Measurements from ENCODE around the gene FAM180B. TPM values are rescaled to one million over a fixed set of nuclear protein-coding genes. Genes with fewer than 3 reads are reported as not detected.

The FAM180B gene
- total and polyA plus RNA-seq, 2 of the 13 experiments (the other 11 are each of a cell fraction or from before 2014, with no cell fraction given), result 0.40 to 1.0 TPM

DNA sequence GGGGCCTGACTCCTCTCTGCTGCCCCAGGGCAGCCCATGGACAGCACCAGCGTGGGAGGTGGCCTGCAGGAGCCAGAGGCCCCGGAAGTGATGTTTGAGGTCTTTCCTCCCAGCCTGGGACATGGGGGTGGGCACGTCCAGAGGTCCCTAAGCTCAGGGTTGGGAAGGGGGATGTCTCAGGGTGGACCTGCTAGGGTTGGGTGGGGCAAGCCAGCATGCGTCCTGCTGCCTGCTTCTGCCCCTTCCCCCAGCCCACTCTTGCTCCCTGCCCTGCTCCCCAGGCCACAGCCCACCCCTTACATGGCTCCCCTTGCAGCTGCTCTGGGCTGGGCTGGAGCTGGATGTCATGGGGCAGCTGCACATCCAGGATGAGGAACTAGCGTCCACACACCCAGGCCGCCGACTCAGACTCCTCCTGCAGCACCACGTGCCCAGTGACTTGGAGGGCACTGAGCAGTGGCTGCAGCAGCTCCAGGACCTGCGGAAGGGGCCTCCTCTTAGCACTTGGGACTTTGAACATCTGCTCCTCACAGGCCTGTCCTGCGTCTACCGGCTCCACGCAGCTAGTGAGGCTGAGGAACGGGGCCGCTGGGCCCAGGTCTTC is 1.3 kb downstream of the FAM180B start (continued):
- TF ChIP-seq, protein P1, sequence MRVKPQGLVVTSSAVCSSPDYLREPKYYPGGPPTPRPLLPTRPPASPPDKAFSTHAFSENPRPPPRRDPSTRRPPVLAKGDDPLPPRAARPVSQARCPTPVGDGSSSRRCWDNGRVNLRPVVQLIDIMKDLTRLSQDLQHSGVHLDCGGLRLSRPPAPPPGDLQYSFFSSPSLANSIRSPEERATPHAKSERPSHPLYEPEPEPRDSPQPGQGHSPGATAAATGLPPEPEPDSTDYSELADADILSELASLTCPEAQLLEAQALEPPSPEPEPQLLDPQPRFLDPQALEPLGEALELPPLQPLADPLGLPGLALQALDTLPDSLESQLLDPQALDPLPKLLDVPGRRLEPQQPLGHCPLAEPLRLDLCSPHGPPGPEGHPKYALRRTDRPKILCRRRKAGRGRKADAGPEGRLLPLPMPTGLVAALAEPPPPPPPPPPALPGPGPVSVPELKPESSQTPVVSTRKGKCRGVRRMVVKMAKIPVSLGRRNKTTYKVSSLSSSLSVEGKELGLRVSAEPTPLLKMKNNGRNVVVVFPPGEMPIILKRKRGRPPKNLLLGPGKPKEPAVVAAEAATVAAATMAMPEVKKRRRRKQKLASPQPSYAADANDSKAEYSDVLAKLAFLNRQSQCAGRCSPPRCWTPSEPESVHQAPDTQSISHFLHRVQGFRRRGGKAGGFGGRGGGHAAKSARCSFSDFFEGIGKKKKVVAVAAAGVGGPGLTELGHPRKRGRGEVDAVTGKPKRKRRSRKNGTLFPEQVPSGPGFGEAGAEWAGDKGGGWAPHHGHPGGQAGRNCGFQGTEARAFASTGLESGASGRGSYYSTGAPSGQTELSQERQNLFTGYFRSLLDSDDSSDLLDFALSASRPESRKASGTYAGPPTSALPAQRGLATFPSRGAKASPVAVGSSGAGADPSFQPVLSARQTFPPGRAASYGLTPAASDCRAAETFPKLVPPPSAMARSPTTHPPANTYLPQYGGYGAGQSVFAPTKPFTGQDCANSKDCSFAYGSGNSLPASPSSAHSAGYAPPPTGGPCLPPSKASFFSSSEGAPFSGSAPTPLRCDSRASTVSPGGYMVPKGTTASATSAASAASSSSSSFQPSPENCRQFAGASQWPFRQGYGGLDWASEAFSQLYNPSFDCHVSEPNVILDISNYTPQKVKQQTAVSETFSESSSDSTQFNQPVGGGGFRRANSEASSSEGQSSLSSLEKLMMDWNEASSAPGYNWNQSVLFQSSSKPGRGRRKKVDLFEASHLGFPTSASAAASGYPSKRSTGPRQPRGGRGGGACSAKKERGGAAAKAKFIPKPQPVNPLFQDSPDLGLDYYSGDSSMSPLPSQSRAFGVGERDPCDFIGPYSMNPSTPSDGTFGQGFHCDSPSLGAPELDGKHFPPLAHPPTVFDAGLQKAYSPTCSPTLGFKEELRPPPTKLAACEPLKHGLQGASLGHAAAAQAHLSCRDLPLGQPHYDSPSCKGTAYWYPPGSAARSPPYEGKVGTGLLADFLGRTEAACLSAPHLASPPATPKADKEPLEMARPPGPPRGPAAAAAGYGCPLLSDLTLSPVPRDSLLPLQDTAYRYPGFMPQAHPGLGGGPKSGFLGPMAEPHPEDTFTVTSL (CRISPR knock-in tag; IDR thresholded peaks at IDR 0.05; ENCODE audit: borderline replicate concordance), result no peak
- TF ChIP-seq RFX3 (CRISPR knock-in tag; IDR thresholded peaks at IDR 0.05), result no peak
- no peak for TF ChIP-seq ZNF775 (CRISPR knock-in tag; IDR thresholded peaks at IDR 0.05; ENCODE audit: borderline replicate concordance)
- TF ChIP-seq RORA (CRISPR knock-in tag; IDR thresholded peaks at IDR 0.05), result no peak
- no peak for TF ChIP-seq EP300 (IDR thresholded peaks at IDR 0.05; ENCODE audit: low read depth in 2 of 2, low read length in 2 of 2)
- no peak for TF ChIP-seq EP300 (CRISPR knock-in tag; IDR thresholded peaks at IDR 0.05; ENCODE audit: borderline replicate concordance)
- TF ChIP-seq, protein P2, sequence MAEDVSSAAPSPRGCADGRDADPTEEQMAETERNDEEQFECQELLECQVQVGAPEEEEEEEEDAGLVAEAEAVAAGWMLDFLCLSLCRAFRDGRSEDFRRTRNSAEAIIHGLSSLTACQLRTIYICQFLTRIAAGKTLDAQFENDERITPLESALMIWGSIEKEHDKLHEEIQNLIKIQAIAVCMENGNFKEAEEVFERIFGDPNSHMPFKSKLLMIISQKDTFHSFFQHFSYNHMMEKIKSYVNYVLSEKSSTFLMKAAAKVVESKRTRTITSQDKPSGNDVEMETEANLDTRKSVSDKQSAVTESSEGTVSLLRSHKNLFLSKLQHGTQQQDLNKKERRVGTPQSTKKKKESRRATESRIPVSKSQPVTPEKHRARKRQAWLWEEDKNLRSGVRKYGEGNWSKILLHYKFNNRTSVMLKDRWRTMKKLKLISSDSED (CRISPR knock-in tag; IDR thresholded peaks at IDR 0.05), result no peak
- TF ChIP-seq ZNF780A (CRISPR knock-in tag; IDR thresholded peaks at IDR 0.05), result no peak
- no peak for TF ChIP-seq ARNT (IDR thresholded peaks at IDR 0.05)
- peak; percentile 43; the same call in 1 of the 2 replicates for TF ChIP-seq REPIN1 (CRISPR knock-in tag; IDR thresholded peaks at IDR 0.05; ENCODE audit: borderline replicate concordance, low read depth)
- TF ChIP-seq ZNF616 (CRISPR knock-in tag; IDR thresholded peaks at IDR 0.05; ENCODE audit: low read depth), result 0 out of 2 replicates have a peak, but pooled peaks have one; percentile 41
- TF ChIP-seq, protein P3, sequence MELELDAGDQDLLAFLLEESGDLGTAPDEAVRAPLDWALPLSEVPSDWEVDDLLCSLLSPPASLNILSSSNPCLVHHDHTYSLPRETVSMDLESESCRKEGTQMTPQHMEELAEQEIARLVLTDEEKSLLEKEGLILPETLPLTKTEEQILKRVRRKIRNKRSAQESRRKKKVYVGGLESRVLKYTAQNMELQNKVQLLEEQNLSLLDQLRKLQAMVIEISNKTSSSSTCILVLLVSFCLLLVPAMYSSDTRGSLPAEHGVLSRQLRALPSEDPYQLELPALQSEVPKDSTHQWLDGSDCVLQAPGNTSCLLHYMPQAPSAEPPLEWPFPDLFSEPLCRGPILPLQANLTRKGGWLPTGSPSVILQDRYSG (CRISPR knock-in tag; IDR thresholded peaks at IDR 0.05), result no peak
- TF ChIP-seq, protein P4, sequence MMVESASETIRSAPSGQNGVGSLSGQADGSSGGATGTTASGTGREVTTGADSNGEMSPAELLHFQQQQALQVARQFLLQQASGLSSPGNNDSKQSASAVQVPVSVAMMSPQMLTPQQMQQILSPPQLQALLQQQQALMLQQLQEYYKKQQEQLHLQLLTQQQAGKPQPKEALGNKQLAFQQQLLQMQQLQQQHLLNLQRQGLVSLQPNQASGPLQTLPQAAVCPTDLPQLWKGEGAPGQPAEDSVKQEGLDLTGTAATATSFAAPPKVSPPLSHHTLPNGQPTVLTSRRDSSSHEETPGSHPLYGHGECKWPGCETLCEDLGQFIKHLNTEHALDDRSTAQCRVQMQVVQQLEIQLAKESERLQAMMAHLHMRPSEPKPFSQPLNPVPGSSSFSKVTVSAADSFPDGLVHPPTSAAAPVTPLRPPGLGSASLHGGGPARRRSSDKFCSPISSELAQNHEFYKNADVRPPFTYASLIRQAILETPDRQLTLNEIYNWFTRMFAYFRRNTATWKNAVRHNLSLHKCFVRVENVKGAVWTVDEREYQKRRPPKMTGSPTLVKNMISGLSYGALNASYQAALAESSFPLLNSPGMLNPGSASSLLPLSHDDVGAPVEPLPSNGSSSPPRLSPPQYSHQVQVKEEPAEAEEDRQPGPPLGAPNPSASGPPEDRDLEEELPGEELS (CRISPR knock-in tag; IDR thresholded peaks at IDR 0.05), result no peak
- TF ChIP-seq, protein P5, sequence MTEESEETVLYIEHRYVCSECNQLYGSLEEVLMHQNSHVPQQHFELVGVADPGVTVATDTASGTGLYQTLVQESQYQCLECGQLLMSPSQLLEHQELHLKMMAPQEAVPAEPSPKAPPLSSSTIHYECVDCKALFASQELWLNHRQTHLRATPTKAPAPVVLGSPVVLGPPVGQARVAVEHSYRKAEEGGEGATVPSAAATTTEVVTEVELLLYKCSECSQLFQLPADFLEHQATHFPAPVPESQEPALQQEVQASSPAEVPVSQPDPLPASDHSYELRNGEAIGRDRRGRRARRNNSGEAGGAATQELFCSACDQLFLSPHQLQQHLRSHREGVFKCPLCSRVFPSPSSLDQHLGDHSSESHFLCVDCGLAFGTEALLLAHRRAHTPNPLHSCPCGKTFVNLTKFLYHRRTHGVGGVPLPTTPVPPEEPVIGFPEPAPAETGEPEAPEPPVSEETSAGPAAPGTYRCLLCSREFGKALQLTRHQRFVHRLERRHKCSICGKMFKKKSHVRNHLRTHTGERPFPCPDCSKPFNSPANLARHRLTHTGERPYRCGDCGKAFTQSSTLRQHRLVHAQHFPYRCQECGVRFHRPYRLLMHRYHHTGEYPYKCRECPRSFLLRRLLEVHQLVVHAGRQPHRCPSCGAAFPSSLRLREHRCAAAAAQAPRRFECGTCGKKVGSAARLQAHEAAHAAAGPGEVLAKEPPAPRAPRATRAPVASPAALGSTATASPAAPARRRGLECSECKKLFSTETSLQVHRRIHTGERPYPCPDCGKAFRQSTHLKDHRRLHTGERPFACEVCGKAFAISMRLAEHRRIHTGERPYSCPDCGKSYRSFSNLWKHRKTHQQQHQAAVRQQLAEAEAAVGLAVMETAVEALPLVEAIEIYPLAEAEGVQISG (CRISPR knock-in tag; IDR thresholded peaks at IDR 0.05), result 0 out of 2 replicates have a peak, but pooled peaks have one; percentile 11
- TF ChIP-seq MEF2D (CRISPR knock-in tag; IDR thresholded peaks at IDR 0.05), result no peak
- TF ChIP-seq ZBTB38 (CRISPR knock-in tag; IDR thresholded peaks at IDR 0.05), result peak; percentile 50; the same call in 1 of the 2 replicates
- peak; percentile 39; the same call in 1 of the 2 replicates for TF ChIP-seq THAP11 (CRISPR knock-in tag; IDR thresholded peaks at IDR 0.05)
